Neural cell (in vitro differentiated cells): Measurements from ENCODE around the gene MAN2B2. TPM values are rescaled to one million over a fixed set of nuclear protein-coding genes. Genes with fewer than 3 reads are reported as not detected.

Source experiments
- H2AFZ ChIP-seq: fragments of 200-600, 300-800 bp; sonication (generic), shearing (Covaris generic); 2 replicates; pipeline ENCODE4 v1.6.0; 2014; ENCODE audit warnings: low read depth, mild to moderate bottlenecking, antibody characterized with exemption, low read length, moderate library complexity
- H3F3A ChIP-seq: fragments of 200-600 bp; shearing (Covaris generic); 2 replicates; pipeline ENCODE4 v1.6.1; 2016; ENCODE audit warnings: mild to moderate bottlenecking, moderate library complexity, mixed read lengths, antibody characterized with exemption, low read length; ENCODE audit not compliant: insufficient read depth, poor library complexity, severe bottlenecking
- H3K27ac ChIP-seq: fragments of 200-600, 300-800 bp; sonication (generic), shearing (Covaris generic); 2 replicates; pipeline ENCODE4 v1.5.1; 2014; ENCODE audit warnings: mild to moderate bottlenecking, low read length, moderate library complexity
- H3K27me3 ChIP-seq: fragments of 300-800, 200-600 bp; sonication (generic), shearing (Covaris generic); 2 replicates; pipeline ENCODE4 v1.6.0; 2014; ENCODE audit warnings: mild to moderate bottlenecking, low read depth, low read length, moderate library complexity; ENCODE audit not compliant: insufficient read depth
- H3K36me3 ChIP-seq: fragments of 300-800, 200-600 bp; sonication (generic), shearing (Covaris generic); 2 replicates; pipeline ENCODE4 v1.5.1; 2014; ENCODE audit warnings: mild to moderate bottlenecking, antibody characterized with exemption, low read length, moderate library complexity; ENCODE audit not compliant: insufficient read depth
- H3K4me2 ChIP-seq: fragments of 300-800, 200-600 bp; sonication (generic), shearing (Covaris generic); 2 replicates; pipeline ENCODE4 v1.6.0; 2014; ENCODE audit warnings: mild to moderate bottlenecking, low read length
- H3K4me3 ChIP-seq: fragments of 300-800, 200-600 bp; sonication (generic), shearing (Covaris generic); 2 replicates; pipeline ENCODE4 v1.5.1; 2014; ENCODE audit warnings: mild to moderate bottlenecking, low read length, moderate library complexity
- H3K79me2 ChIP-seq: fragments of 200-600 bp; shearing (Covaris generic); replicated peaks from 2 replicates; pipeline ENCODE4 v1.6.0; 2014; ENCODE audit warnings: mild to moderate bottlenecking, low read length, moderate library complexity; ENCODE audit not compliant: insufficient read depth
- H3K9ac ChIP-seq: fragments of 300-800, 200-600 bp; sonication (generic), shearing (Covaris generic); 2 replicates; pipeline ENCODE4 v1.6.1; 2016; ENCODE audit warnings: mild to moderate bottlenecking, low read length, mixed read lengths
- H3K9me2 ChIP-seq: fragments of 200-600 bp; shearing (Covaris generic); 2 replicates; pipeline ENCODE4 v1.6.1; 2016; ENCODE audit warnings: mild to moderate bottlenecking, low read length, mixed read lengths; ENCODE audit not compliant: insufficient read depth
- H3K9me3 ChIP-seq: fragments of 200-600, 300-800 bp; sonication (generic), shearing (Covaris generic); 2 replicates; pipeline ENCODE4 v1.6.1; 2016; ENCODE audit warnings: mild to moderate bottlenecking, mixed run types, low read length, moderate library complexity, mixed read lengths
- H4K20me1 ChIP-seq: fragments of 200-600 bp; shearing (Covaris generic); 2 replicates; pipeline ENCODE4 v1.6.1; 2016; ENCODE audit warnings: mild to moderate bottlenecking, mixed run types; ENCODE audit not compliant: insufficient read depth
- EP300 ChIP-seq: fragments of 450-650 bp; conservative IDR thresholded peaks from 2 replicates; pipeline ENCODE4 v1.6.1; 2014; ENCODE audit warnings: antibody characterized with exemption, mild to moderate bottlenecking, moderate library complexity; ENCODE audit not compliant: poor library complexity, severe bottlenecking
- EZH2 ChIP-seq: fragments of 200-600, 300-800 bp; shearing (Covaris generic), sonication (generic); IDR thresholded peaks from 2 replicates; pipeline ENCODE4 v1.6.1; 2014; ENCODE audit warnings: antibody characterized with exemption, low read length, borderline replicate concordance, mild to moderate bottlenecking; ENCODE audit not compliant: insufficient read depth, poor library complexity, severe bottlenecking
- MXI1 ChIP-seq: fragments of 450-650 bp; conservative IDR thresholded peaks from 2 replicates; pipeline ENCODE4 v1.6.1; 2014; ENCODE audit warnings: antibody characterized with exemption, mild to moderate bottlenecking; ENCODE audit not compliant: poor library complexity, severe bottlenecking
- POLR2AphosphoS5 ChIP-seq: IDR thresholded peaks from 2 replicates; pipeline ENCODE4 v1.6.1; 2012
- RAD21 ChIP-seq: fragments of 450-650 bp; conservative IDR thresholded peaks from 2 replicates; pipeline ENCODE4 v1.6.1; 2014; ENCODE audit warnings: antibody characterized with exemption, mild to moderate bottlenecking, moderate library complexity
- SMC3 ChIP-seq: fragments of 450-650 bp; conservative IDR thresholded peaks from 2 replicates; pipeline ENCODE4 v1.6.1; 2014; ENCODE audit warnings: antibody characterized with exemption, mild to moderate bottlenecking, moderate library complexity; ENCODE audit not compliant: poor library complexity
- TAF1 ChIP-seq: IDR thresholded peaks from 2 replicates; pipeline ENCODE4 v1.6.1; 2012; ENCODE audit warnings: low read depth
- polyA plus RNA-seq: library from polyadenylated mRNA; depleted of rRNA; stranded (reverse); fragments of >200 nt; gene quantifications from 2 replicates; pipeline ENCODE4 v1.2.3, GENCODE V29; 2014
- TF ChIP-seq, protein P1 (sequence below): IDR thresholded peaks from 2 replicates; pipeline ENCODE4 v1.6.1; 2012; ENCODE audit warnings: borderline replicate concordance
- TF ChIP-seq, protein P2 (sequence below): fragments of 450-650 bp; IDR thresholded peaks from 2 replicates; pipeline ENCODE4 v1.5.1; 2014; ENCODE audit warnings: antibody characterized with exemption, mild to moderate bottlenecking, moderate library complexity; ENCODE audit not compliant: poor library complexity, severe bottlenecking

Gene MAN2B2
- polyA plus RNA-seq, 1 donor from 2014 or later, result 7.5 TPM

DNA sequence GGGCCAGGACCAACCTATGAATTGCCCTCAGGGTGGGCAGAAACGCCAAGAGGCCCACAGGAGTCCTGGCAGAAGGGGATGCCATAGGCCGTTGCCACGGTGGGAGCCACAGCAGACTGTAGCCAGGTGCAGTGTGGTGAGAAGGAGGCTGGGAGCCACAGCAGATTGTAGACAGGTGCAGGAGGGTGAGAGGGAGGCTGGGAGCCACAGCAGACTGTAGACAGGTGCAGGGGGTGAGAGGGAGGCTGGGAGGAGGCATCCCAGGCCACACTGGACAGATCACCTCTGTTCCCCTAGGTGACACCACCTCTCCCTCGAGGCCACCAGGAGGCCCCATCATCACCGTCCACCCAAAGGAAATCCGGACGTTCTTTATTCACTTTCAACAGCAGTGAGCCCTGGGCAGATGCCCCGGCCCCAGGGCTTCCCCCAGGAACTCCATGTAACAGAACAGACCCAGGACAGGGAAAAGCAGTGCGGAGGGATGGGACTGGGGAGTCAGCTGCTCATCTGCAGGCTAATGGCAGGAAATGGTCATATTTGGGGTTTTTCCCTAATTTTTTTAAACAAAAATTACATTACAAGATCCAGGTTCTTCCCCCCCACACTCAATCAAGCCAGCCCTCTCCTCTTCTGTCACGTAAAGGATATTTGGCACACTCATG lies 46.0 kb downstream of the MAN2B2 start:
- Histone ChIP-seq H3K4me2 (no peak overlapping the region), H3K27me3 (no peaks in the 10 kb centered on the region), H3K27ac (no peak overlapping the region), H3K9me2 (no peaks in the 10 kb centered on the region), H3K9ac (no peak overlapping the region), H3F3A (no peaks in the 10 kb centered on the region), H3K4me3 (no peak overlapping the region), H4K20me1 (no peaks in the 10 kb centered on the region), H2AFZ (no peak overlapping the region), H3K79me2 (no peaks in the 10 kb centered on the region), H3K36me3 (peaks cover 6% of the 10 kb centered on the region), H3K9me3 (no peaks in the 10 kb centered on the region)
- TF ChIP-seq TAF1 (no peak), POLR2AphosphoS5 (no peak), RAD21 (no peak), MXI1 (no peak), EZH2 (no peak), SMC3 (no peak), EP300 (no peak)
- TF ChIP-seq, protein P1, sequence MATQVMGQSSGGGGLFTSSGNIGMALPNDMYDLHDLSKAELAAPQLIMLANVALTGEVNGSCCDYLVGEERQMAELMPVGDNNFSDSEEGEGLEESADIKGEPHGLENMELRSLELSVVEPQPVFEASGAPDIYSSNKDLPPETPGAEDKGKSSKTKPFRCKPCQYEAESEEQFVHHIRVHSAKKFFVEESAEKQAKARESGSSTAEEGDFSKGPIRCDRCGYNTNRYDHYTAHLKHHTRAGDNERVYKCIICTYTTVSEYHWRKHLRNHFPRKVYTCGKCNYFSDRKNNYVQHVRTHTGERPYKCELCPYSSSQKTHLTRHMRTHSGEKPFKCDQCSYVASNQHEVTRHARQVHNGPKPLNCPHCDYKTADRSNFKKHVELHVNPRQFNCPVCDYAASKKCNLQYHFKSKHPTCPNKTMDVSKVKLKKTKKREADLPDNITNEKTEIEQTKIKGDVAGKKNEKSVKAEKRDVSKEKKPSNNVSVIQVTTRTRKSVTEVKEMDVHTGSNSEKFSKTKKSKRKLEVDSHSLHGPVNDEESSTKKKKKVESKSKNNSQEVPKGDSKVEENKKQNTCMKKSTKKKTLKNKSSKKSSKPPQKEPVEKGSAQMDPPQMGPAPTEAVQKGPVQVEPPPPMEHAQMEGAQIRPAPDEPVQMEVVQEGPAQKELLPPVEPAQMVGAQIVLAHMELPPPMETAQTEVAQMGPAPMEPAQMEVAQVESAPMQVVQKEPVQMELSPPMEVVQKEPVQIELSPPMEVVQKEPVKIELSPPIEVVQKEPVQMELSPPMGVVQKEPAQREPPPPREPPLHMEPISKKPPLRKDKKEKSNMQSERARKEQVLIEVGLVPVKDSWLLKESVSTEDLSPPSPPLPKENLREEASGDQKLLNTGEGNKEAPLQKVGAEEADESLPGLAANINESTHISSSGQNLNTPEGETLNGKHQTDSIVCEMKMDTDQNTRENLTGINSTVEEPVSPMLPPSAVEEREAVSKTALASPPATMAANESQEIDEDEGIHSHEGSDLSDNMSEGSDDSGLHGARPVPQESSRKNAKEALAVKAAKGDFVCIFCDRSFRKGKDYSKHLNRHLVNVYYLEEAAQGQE, result no peak
- TF ChIP-seq, protein P2, sequence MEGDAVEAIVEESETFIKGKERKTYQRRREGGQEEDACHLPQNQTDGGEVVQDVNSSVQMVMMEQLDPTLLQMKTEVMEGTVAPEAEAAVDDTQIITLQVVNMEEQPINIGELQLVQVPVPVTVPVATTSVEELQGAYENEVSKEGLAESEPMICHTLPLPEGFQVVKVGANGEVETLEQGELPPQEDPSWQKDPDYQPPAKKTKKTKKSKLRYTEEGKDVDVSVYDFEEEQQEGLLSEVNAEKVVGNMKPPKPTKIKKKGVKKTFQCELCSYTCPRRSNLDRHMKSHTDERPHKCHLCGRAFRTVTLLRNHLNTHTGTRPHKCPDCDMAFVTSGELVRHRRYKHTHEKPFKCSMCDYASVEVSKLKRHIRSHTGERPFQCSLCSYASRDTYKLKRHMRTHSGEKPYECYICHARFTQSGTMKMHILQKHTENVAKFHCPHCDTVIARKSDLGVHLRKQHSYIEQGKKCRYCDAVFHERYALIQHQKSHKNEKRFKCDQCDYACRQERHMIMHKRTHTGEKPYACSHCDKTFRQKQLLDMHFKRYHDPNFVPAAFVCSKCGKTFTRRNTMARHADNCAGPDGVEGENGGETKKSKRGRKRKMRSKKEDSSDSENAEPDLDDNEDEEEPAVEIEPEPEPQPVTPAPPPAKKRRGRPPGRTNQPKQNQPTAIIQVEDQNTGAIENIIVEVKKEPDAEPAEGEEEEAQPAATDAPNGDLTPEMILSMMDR, result no peak

DNA sequence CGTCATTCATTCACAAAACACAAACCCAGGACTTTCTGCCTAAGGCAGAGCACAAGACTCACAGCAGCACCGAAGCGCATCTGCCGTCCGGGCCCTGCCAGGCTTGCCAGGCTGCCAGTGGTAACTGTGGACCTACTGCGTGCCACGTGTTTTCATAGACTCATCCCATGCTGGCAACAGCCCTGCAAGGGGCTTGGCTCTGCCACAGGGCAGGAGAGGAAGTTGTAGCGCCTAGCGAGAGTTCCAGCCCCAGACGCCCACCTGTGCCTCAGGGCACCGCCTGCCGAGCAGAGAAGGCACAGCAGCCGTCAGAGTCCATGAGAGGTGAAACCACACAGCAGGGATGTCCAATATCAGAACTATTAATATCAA lies 46.6 kb downstream of the MAN2B2 start:
- Histone ChIP-seq H3K4me3 (no peak overlapping the region), H3K9me2 (no peaks in the 10 kb centered on the region), H3K27ac (no peak overlapping the region), H3K27me3 (no peaks in the 10 kb centered on the region), H3F3A (no peaks in the 10 kb centered on the region), H3K9ac (no peak overlapping the region), H3K79me2 (no peaks in the 10 kb centered on the region), H3K4me2 (no peak overlapping the region), H4K20me1 (no peaks in the 10 kb centered on the region), H2AFZ (no peak overlapping the region), H3K9me3 (no peaks in the 10 kb centered on the region), H3K36me3 (peaks cover under 1% of the 10 kb centered on the region)
- TF ChIP-seq, protein P1, result no peak
- TF ChIP-seq EZH2 (no peak), MXI1 (no peak), RAD21 (no peak), EP300 (no peak), SMC3 (no peak), POLR2AphosphoS5 (no peak), TAF1 (no peak)
- TF ChIP-seq, protein P2, result no peak
